Lower leg skin (tissue), 3 donors: ENCODE data around the gene GDF11.

Source experiments
- POLR2A ChIP-seq, 2 donors: fragments of 450-650 bp; IDR thresholded peaks; one replicate each; pipeline ENCODE4 v1.6.1; 2016 to 2017; ENCODE audit warnings: antibody characterized with exemption in 2 of 2, mild to moderate bottlenecking in 1 of 2, moderate library complexity in 1 of 2
- TF ChIP-seq, protein P1 (sequence below), 3 donors: fragments of 450-650 bp; IDR thresholded peaks; one replicate each; pipeline ENCODE4 v1.5.1; 2016; ENCODE audit warnings: antibody characterized with exemption in 3 of 3, mild to moderate bottlenecking in 3 of 3, moderate library complexity in 2 of 3

DNA sequence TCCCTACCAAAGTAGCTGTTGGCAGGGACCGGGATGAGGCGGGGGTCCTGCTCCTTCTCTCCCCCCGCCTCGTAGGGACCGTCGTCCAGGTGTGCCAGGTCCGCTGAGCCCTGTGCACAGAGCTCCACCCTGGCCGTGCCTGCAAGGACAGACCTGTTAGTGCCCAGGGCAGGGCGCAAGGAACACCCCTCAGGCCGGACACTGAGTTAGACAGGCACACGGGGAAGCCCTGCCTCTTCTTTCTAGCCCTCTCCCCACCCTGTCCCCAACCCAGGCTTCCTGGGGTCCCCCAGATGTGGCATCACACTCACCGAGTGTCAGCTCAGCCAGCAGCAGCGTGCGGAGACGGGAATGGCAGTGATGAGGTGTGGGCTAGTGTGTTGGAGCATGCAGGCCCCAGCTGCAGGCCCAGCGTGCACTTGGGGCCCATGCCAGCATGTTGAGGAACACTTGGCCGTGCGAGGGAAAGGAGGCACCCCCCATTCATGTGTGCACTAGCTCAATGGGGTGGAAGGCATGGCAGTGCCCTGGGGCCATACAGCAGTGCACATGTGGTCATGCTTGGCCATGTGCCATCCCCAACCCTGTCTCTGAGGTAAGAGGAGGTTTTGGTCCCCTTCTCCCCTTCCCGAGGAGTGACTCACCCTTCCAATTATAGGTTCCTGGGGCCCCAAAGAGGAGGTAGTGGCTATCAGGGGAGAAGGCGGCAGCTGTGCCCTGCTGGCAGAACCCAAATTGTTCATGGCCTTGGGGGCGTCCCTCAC, 42.5 kb upstream of the GDF11 start:
- TF ChIP-seq, protein P1, sequence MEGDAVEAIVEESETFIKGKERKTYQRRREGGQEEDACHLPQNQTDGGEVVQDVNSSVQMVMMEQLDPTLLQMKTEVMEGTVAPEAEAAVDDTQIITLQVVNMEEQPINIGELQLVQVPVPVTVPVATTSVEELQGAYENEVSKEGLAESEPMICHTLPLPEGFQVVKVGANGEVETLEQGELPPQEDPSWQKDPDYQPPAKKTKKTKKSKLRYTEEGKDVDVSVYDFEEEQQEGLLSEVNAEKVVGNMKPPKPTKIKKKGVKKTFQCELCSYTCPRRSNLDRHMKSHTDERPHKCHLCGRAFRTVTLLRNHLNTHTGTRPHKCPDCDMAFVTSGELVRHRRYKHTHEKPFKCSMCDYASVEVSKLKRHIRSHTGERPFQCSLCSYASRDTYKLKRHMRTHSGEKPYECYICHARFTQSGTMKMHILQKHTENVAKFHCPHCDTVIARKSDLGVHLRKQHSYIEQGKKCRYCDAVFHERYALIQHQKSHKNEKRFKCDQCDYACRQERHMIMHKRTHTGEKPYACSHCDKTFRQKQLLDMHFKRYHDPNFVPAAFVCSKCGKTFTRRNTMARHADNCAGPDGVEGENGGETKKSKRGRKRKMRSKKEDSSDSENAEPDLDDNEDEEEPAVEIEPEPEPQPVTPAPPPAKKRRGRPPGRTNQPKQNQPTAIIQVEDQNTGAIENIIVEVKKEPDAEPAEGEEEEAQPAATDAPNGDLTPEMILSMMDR (IDR thresholded peaks at IDR 0.05), result no peak
- no peak for TF ChIP-seq POLR2A (IDR thresholded peaks at IDR 0.05)
